B cell (primary cell): ENCODE results near the gene GRM2. TPM values are rescaled to one million over a fixed set of nuclear protein-coding genes. Genes with fewer than 3 reads are reported as not detected.

ENCODE experiments used
- ATAC-seq: fragments of 200-7000 bp; cut with Tn5 transposase; one replicate; pipeline ENCODE4 v1.10.0; 2021; ENCODE audit warnings: low read depth, mild to moderate bottlenecking, moderate number of reproducible peaks, moderate library complexity
- CTCF ChIA-PET: fragments of 350-600 bp; sonication (Branson Sonifier 250); formaldehyde crosslinking; loops from one replicate; lab custom pipeline; 2021; ENCODE audit warnings: antibody characterized with exemption, inconsistent platforms; lab: Charles Lee
- POLR2A ChIA-PET: fragments of 350-600 bp; sonication (Branson Sonifier 250); formaldehyde crosslinking; loops from one replicate; lab custom pipeline; 2021; ENCODE audit warnings: antibody characterized with exemption; lab: Charles Lee
- DNase-seq: peaks from one replicate; pipeline ENCODE4 v3.0.0; 2013
- H2AFZ ChIP-seq: 2 replicates; pipeline ENCODE4 v1.6.1; 2012; ENCODE audit warnings: mild to moderate bottlenecking, low read depth, low read length; ENCODE audit not compliant: insufficient read depth, poor library complexity, severe bottlenecking
- H3K27ac ChIP-seq, 2 donors: 1 replicate in 1 of 2; 2 replicates in 1 of 2; pipeline ENCODE4 v1.5.1; 2012 to 2013; ENCODE audit warnings: low read length in 2 of 2, mild to moderate bottlenecking in 2 of 2, moderate library complexity in 1 of 2
- H3K27me3 ChIP-seq, 4 experiments: fragments of 200-600 bp in 1 of 4; sonication (generic) in 1 of 4; replicated peaks in 1 of 4; 1 replicate in 2 of 4; 2 replicates in 2 of 4; pipeline versions ENCODE4 v1.6.1 to v1.7.0; 2013 to 2016; ENCODE audit warnings: low read length in 3 of 4, mild to moderate bottlenecking in 2 of 4, mixed read lengths in 1 of 4, moderate library complexity in 1 of 4; ENCODE audit not compliant: insufficient read depth in 4 of 4, control insufficient read depth in 3 of 4; ENCODE audit errors: control extremely low read depth in 1 of 4
- H3K36me3 ChIP-seq, 2 experiments: replicated peaks in 1 of 2; 1 replicate in 1 of 2; 2 replicates in 1 of 2; pipeline versions ENCODE4 v1.6.1 to v1.7.1; 2013; ENCODE audit warnings: low read length in 1 of 2; ENCODE audit not compliant: insufficient read depth in 2 of 2, control insufficient read depth in 1 of 2; ENCODE audit errors: control extremely low read depth in 1 of 2, extremely low read depth in 1 of 2
- H3K4me1 ChIP-seq, 2 donors: fragments of 200-600 bp in 1 of 2; sonication (generic) in 1 of 2; 1 replicate in 1 of 2; 2 replicates in 1 of 2; pipeline versions ENCODE4 v1.5.1 to v1.6.1; 2013 to 2017; ENCODE audit warnings: low read length in 2 of 2; ENCODE audit not compliant: control insufficient read depth in 2 of 2, insufficient read depth in 2 of 2
- H3K4me2 ChIP-seq: replicated peaks from 2 replicates; pipeline ENCODE3; 2012; ENCODE audit warnings: mild to moderate bottlenecking, low read depth, low read length; ENCODE audit not compliant: poor library complexity, severe bottlenecking
- H3K4me3 ChIP-seq, 5 experiments: fragments of 200-600 bp in 1 of 5; sonication (generic) in 1 of 5; 1 replicate in 3 of 5; 2 replicates in 2 of 5; pipeline versions ENCODE4 v1.5.1 to v1.7.0; 2011 to 2016; ENCODE audit warnings: low read length in 4 of 5, mild to moderate bottlenecking in 4 of 5, low read depth in 2 of 5, control low read depth in 1 of 5, moderate library complexity in 1 of 5; ENCODE audit not compliant: insufficient read depth in 1 of 5; ENCODE audit errors: control extremely low read depth in 1 of 5, extremely low read depth in 1 of 5
- H3K79me2 ChIP-seq: fragments of 200-600 bp; sonication (generic); one replicate; pipeline ENCODE4 v1.6.0; 2016; ENCODE audit warnings: low read length; ENCODE audit not compliant: control insufficient read depth, insufficient read depth
- H3K9ac ChIP-seq: fragments of 200-600 bp; sonication (generic); 2 replicates; pipeline ENCODE4 v1.6.1; 2017; ENCODE audit warnings: mild to moderate bottlenecking, low read length, moderate library complexity
- H3K9me3 ChIP-seq, 3 donors: one replicate each; pipeline versions ENCODE4 v1.6.1 to v1.7.1; 2013; ENCODE audit warnings: low read length in 2 of 3; ENCODE audit not compliant: control insufficient read depth in 2 of 3, insufficient read depth in 1 of 3; ENCODE audit errors: control extremely low read depth in 1 of 3
- H4K20me1 ChIP-seq: 2 replicates; pipeline ENCODE4 v1.6.0; 2012; ENCODE audit warnings: mild to moderate bottlenecking, low read length; ENCODE audit not compliant: insufficient read depth, control insufficient read depth, poor library complexity, severe bottlenecking
- H3K27ac Mint-ChIP-seq: one replicate; pipeline ENCODE4 v1.8.0; 2021; ENCODE audit warnings: mixed read lengths
- H3K27me3 Mint-ChIP-seq: one replicate; pipeline ENCODE4 v1.8.0; 2021; ENCODE audit warnings: mixed read lengths
- H3K4me1 Mint-ChIP-seq: one replicate; pipeline ENCODE4 v1.8.0; 2021; ENCODE audit warnings: mixed read lengths
- H3K4me3 Mint-ChIP-seq: one replicate; pipeline ENCODE4 v1.8.0; 2021; ENCODE audit warnings: mixed read lengths
- H3K9me3 Mint-ChIP-seq: one replicate; pipeline ENCODE4 v1.8.0; 2022; ENCODE audit warnings: mixed read lengths; ENCODE audit not compliant: insufficient read depth
- CTCF ChIP-seq: fragments of 200-600 bp; IDR thresholded peaks from one replicate; pipeline ENCODE4 v1.8.0; 2022; ENCODE audit warnings: antibody characterized with exemption, mild to moderate bottlenecking
- EZH2 ChIP-seq: IDR thresholded peaks from 2 replicates; pipeline ENCODE4 v1.6.1; 2012; ENCODE audit warnings: borderline replicate concordance, low read depth, mild to moderate bottlenecking, moderate library complexity, low read length; ENCODE audit not compliant: insufficient read depth, poor library complexity, severe bottlenecking
- WGBS: methylation state at CpG from one replicate; pipeline ENCODE4 v1.1.5; 2013; ENCODE audit warnings: missing lambda C conversion rate; ENCODE audit not compliant: insufficient coverage; 5-methylcytosine and 5-hydroxymethylcytosine counted together
- intact Hi-C: fragments of 100-400 bp; cut with micrococcal nuclease; formaldehyde crosslinking; loops from one replicate; pipeline ENCODE4 v1.10.0; 2022
- polyA plus RNA-seq: library from polyadenylated mRNA; depleted of rRNA; stranded (reverse); fragments of >200 nt; gene quantifications from 2 replicates; pipeline ENCODE4 v1.2.3, GENCODE V29; 2012
- total RNA-seq, 2 donors: library from RNA; stranded (reverse); fragments of 120-200 nt in 1 of 2; gene quantifications; 1 replicate in 1 of 2; 2 replicates in 1 of 2; pipeline versions ENCODE4 v1.2.3 to v1.2.4, GENCODE V29; 2013 to 2022

The GRM2 gene
- total and polyA plus RNA-seq, 2 donors (not counting 1 experiment from before 2014, with no cell fraction given) = 0.86 to 2.8 TPM

- ATAC-seq (no peak), DNase-seq (no peak)
- H4K20me1 ChIP-seq = no peaks in the 10 kb centered on the region
- H2AFZ ChIP-seq = no peak overlapping the region
- Mint-ChIP-seq H3K9me3 (no peaks in the 10 kb centered on the region), H3K4me3 (no peak overlapping the region), H3K27ac (no peak overlapping the region), H3K27me3 (peaks cover 3% of the 10 kb centered on the region), H3K4me1 (peaks cover 7% of the 10 kb centered on the region)
- intact Hi-C loops = no loop called here
- H3K4me1 ChIP-seq = peaks cover 9 to 11% of the 10 kb centered on the region in 2 donors
- H3K4me3 ChIP-seq = no peak overlapping the region
- H3K36me3 ChIP-seq = no peaks in the 10 kb centered on the region
- H3K79me2 ChIP-seq = no peaks in the 10 kb centered on the region
- no peak for TF ChIP-seq CTCF
- TF ChIP-seq EZH2 = no peak
- H3K9ac ChIP-seq = no peak overlapping the region
- no peaks in the 10 kb centered on the region for H3K9me3 ChIP-seq
- no peak overlapping the region for H3K27ac ChIP-seq
- no peak overlapping the region for H3K4me2 ChIP-seq
- no peaks in the 10 kb centered on the region for H3K27me3 ChIP-seq
- WGBS = 70% methylated on average over 5 of the region's 5 CpGs
- CTCF ChIA-PET = interaction anchor here (1.3 kb wide), 1 partner anchor 11 kb away, joined by 3 read pairs; no protein-coding TSS in a partner anchor
- POLR2A ChIA-PET = no interaction called here
Measured at GRCh38 chr3:51716805-51717204, 9.9 kb downstream of the GRM2 start.

- TF ChIP-seq EZH2 (no peak), CTCF (no peak)
- DNase-seq (no peak), ATAC-seq (no peak)
- POLR2A ChIA-PET = no interaction called here
- H3K27me3 ChIP-seq = no peaks in the 10 kb centered on the region
- H4K20me1 ChIP-seq = no peaks in the 10 kb centered on the region
- no peak overlapping the region for H2AFZ ChIP-seq
- peaks cover 3% of the 10 kb centered on the region for H3K27me3 Mint-ChIP-seq
- 88% methylated on average over 10 of the region's 10 CpGs for WGBS
- no peaks in the 10 kb centered on the region for H3K9me3 Mint-ChIP-seq
- no peak overlapping the region for H3K27ac ChIP-seq
- no peak overlapping the region for H3K4me3 Mint-ChIP-seq
- no peaks in the 10 kb centered on the region for H3K79me2 ChIP-seq
- no peak overlapping the region for H3K27ac Mint-ChIP-seq
- H3K4me2 ChIP-seq = no peak overlapping the region
- peaks cover 9 to 11% of the 10 kb centered on the region in 2 donors for H3K4me1 ChIP-seq
- peaks cover 7% of the 10 kb centered on the region for H3K4me1 Mint-ChIP-seq
- CTCF ChIA-PET = interaction anchor here (1.3 kb wide), 1 partner anchor 11 kb away, joined by 3 read pairs; no protein-coding TSS in a partner anchor
- no peaks in the 10 kb centered on the region for H3K9me3 ChIP-seq
- no peak overlapping the region for H3K4me3 ChIP-seq
- H3K9ac ChIP-seq = no peak overlapping the region
- intact Hi-C loops = no loop called here
- H3K36me3 ChIP-seq = no peaks in the 10 kb centered on the region
Measured at GRCh38 chr3:51717446-51717845, 10.6 kb downstream of the GRM2 start.
